CD4-positive, alpha-beta T cell treated with Interleukin-21 for 1 hour (primary cell): ENCODE measurements around the gene ABCA6.

ENCODE experiments used
- DNase-seq: peaks from one replicate; pipeline ENCODE4 v3.0.0-alpha.2; 2020

Gene ABCA6

DNA sequence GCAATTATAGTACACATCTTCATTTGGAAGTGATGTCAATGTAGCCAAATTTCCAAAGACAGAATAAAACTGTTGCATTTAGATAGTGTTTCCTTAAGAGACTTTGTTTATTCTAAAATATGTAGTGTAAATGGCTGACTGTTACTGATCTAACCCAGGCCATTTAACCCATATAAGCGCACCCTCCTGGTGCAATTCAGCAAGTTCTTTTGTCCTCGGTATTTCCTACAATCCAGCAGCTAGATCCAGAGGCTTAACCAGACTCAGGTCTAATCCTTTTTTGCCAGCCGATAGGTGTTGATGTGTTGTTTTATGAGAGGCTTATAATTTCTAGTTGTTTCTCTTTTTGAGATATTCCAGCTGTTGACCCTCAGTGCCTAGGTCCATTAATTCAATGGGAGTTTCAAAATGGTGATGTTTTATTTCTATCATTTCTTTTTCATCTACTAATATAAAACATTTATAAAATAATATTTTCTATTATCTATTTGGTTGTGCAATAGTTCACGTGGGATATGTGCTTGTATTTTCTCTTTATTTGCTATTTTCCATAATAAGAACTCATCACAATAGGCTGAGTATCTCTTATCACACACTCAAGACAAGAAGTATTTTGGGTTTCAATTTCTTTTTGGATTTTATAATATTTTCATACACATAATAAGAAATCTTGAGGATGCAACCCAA is 95.4 kb downstream of the ABCA6 start:
- no peak for DNase-seq

GRCh38 chr17:69045646-69046045 is 96.0 kb downstream of the ABCA6 start:
- no peak for DNase-seq

DNA sequence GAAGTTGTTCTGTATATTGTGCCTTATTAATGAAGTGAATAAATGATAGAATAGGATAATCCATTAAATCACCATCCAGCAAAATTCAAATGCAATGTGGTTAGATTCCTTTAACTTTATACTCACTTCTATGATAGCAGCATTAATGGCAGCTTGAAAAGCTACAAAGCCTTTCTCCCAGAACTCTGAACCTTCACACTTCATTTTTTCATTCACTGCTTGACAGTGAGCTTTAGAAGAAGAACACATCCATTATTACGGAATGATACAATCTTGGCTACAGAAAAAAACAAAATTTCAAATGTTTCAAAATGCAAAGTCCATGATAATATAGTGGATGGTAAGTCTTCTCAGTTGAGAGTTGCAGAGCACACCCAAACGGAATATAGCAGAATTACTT is 97.3 kb downstream of the ABCA6 start:
- no peak for DNase-seq

- no peak for DNase-seq
Measured at GRCh38 chr17:69043098-69043734, 98.5 kb downstream of the ABCA6 start.

DNA sequence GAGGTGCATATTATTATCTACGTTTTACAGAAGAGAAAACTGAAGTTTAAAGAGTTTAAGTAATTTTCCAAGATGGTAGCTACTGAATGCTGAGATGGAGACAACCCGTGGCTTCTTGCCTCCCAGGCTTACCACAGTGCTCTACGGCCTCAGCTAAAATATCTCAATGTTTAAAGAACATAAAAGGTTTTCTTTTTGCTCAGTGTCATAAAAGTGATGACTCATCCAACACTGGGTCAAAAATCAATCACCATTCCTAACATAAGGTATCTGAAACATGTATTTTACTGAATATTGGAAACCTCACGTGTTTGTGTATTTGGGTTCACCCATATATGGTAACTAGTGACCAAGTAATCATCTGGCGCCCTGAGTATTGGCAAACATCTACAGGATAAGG is 99.4 kb downstream of the ABCA6 start:
- no peak for DNase-seq

GRCh38 chr17:69031839-69032238 is 109.9 kb downstream of the ABCA6 start:
- DNase-seq: no peak

- DNase-seq: no peak
Measured at GRCh38 chr17:69030169-69030568, 111.5 kb downstream of the ABCA6 start.
